Fibroblast of gingiva (primary cell): ENCODE data around the gene PPP1R37.

ENCODE experiments used
- DNase-seq: peaks from one replicate; pipeline ENCODE4 v3.0.0-alpha.2; 2011; ENCODE audit warnings: low read depth

Gene PPP1R37

GRCh38 chr19:45070861-45071544 is 22.0 kb upstream of the PPP1R37 start:
- DNase-seq = no peak

- no peak for DNase-seq
Measured at GRCh38 chr19:45071545-45071938, 21.4 kb upstream of the PPP1R37 start.

- DNase-seq = no peak
Measured at GRCh38 chr19:45071969-45072790, 20.8 kb upstream of the PPP1R37 start.

DNA sequence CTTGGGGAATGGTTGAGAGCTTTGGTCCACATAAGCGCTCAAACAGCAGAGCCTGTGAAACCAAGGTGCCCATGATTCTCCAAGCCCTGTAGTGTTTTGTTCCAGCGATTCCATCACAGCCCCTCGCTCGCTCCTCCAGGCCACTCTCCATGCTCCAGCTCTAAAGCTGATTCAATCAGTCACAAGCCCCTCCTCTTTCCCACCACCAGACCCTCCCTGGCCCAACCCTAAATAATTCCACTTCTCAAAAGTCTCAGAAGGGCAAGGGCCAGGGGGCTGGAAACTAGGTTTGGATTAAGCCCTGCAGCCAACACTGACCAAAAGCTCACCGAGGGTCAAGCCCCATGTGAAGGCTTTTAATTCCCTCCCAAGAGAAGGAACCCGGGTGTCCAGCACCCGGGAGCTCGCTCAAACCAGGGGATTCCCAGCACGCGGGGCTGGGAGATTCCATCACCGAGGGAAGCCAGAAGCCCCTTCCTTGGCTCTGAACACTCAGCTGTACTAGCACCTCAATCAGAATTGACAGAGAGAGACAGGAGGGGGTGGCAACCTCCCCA is 18.2 kb upstream of the PPP1R37 start:
- DNase-seq = no peak

GRCh38 chr19:45075301-45076028 is 17.5 kb upstream of the PPP1R37 start:
- DNase-seq = peak; percentile 71

DNA sequence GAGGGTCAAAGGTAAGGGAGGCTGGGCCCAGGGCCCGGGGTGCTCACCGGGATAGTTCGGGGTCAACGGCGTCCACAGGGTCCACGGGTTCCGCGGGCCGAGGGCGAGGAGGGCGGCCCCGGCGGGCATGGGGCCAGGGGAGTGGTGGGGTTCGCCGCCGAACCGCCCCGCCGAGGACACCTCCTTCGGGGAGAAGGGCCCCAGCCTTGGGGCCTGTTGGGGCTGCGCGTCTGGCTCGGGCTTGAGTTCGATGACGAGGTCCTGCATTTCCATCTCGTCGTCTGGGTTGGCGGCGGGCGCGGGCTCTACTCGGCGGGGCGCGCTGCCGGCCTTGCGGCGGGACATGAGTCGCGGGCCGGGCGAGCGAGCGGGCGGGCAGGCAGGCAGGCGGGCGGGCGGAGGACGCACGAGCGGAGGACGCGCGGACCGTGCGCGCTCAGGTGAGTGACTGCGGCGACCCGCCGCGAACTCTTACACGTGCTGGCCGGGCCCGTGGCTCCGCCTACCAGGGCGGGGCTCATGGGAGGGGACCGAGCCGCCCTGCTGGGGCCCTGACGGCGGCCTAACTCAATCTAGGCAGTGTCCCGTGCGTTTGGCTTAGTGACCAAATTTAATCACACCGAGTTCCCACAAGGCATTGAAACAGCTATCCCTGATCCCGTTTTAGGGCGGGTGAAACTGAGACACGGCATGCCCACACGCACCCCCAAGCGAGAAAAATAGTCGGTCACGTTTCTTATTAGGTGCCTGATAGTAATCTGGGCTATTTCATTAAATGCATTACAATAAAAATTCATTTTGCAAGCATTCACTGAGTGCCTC is 16.7 kb upstream of the PPP1R37 start, which contains the start of gene ZNF296:
Gene ZNF296, minus strand, starts transcription at position 450 of the 822 bp plus-strand sequence. Its CDS starts 105 bp downstream, at position 345.
- peak; percentile 48 for DNase-seq

DNA sequence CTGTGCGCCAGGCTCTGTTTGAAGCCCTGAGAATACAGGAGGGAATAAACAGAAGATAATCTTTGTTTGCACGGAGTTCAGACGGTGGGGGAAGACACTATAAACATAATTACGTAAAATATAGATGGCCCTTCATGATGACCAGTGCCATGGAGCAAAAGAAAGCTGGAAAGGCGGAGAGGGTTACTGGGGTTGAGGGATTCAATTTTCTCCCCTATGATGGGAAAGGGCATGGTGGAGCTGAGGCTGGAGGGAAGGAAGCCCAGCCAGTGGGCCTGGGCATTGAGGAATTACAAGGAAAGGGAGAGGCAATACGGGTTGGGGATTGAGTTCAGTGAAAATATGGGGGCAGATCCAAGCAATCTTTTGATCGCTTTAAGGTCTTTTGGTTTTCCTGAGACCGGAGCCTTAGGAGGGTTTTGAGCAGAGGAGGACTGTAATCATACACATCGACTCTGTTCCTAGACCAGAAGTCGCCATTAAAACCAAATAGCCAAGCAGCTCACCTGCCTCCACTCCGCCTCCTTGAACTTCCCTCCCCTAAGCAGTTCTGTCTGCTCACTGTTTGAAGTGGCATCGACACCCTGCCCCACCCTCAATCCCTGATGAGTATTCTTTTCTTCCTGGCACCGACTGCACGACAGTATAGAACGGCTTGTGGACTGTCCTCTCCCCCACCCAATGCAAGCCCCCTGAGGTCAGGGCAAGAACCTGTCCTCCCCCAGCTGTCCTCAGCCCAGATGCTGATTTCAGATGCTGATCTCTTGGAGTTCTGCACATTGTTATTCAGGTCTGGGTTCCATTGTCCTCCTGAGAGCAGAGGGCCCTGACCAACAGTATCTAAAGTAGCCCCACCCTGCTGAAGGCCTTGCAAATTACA is 15.9 kb upstream of the PPP1R37 start:
- no peak for DNase-seq

DNA sequence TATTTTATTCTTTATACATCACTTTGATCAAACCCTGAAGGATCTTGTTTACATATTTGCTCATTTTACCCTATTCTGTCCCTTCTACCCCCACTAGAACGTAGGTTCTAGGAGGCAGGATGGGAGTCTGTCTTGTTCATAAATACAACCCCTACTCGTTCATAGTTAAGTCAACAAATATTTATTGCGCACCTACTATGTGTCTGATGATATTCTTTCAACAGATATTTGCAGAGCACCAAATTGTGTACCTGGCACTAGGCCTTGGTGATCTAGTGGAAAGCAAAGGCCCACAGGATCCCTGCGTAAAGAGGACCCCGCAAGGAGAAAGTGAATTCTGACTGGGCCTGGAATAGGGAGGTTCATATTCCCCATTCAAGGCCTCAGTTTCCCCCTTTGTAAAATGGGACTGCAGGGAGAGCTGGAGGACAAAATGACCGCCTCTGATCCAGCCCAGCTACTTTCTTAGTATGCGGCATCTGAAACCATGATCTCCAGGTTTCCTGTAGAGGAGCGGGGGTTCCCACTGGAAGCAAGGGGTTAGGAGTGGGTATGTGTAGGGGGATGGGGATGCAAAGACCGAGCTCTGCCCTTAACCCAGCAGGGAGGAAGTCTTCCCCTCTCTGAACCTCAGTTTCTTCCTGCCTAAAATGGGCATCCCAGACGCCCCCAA is 14.5 kb upstream of the PPP1R37 start:
- DNase-seq = no peak

DNA sequence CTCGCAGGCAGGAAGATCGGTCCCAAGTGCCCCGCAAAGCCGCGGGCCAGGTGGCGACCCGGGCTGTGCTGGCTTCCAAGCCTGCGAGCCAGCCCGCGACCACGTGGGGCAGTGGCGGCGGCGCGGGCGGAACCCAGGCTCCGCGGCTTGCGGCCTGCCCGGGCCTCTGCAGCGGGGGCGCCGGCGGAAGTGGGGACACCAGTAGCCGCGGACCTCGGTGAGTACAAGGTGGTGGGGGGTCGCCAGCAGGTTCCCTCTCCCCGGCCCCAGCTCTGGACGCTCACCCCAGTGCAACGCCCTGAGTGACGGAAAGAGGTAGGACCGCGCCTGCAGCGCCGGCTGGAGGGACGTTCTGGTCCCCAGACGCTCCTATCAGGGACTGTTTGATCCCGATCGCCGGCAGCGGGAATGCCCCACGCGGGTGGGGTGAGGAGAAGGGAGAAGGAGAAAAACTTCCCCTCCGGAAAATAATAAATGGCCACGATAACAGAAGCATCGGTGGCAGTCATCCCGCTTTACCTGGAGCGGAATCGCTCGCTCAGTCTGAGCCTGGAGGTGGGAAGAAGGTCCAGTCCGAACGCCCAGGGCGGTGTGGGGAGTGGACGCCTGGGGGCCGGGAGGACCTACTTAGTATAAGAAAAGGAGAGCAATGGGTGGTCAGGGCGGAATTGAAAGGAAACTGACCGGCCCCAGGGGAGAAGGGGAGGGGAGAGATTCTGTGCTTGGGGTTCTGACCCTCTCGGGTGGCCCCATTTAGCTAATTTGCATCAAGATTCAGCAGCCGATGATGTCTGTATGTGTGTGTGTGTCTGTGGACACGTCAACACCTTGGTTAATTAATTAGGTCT is 13.7 kb upstream of the PPP1R37 start, which contains the start of gene GEMIN7:
Gene GEMIN7, plus strand, starts transcription at position 198 of the 848 bp plus-strand sequence. CDS start 10,855 bp downstream, outside the sequence.
- DNase-seq = peak; percentile 68

- no peak for DNase-seq
Measured at GRCh38 chr19:45079911-45080370, 13.0 kb upstream of the PPP1R37 start.

GRCh38 chr19:45082170-45082569 is 10.8 kb upstream of the PPP1R37 start:
- no peak for DNase-seq

DNA sequence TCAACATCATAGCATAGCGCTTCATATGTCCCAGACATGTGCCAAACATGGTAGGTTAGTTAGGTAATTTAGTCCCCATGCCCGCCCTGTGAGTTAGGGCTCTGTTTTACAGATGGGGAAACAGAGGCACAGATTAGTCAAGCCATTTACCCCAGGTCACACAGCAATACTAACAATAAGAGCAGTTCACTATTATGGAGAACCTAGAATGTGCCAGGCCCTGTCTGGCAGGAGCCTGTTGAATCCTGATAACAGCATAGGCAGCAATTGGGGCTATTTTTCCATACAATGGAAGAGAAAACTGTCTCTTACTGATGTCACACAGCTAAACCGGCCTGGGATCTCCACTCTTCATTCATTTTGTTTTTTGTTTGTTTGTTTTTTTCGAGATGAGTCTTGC is 6.5 kb upstream of the PPP1R37 start:
- DNase-seq = no peak

DNA sequence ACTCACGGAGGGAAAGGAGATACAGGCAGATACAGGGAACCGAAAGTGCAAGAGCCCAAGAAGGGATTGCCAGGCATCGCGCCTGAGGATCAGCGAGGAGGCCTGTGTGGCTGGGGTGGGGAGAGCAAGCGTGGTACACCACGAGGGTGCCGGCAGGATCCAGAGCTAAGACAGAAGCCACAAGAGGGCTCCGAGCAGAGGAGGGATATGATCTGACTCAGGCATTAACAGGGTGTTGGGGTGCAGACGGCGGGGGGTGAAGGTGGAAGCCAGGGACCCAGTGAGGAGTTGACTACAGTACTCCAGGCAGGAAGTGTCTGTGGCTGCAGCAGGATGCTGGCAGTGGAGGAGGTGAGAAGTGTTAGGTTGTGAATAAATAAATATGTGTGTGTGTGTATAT is 5.4 kb upstream of the PPP1R37 start:
- DNase-seq = no peak

DNA sequence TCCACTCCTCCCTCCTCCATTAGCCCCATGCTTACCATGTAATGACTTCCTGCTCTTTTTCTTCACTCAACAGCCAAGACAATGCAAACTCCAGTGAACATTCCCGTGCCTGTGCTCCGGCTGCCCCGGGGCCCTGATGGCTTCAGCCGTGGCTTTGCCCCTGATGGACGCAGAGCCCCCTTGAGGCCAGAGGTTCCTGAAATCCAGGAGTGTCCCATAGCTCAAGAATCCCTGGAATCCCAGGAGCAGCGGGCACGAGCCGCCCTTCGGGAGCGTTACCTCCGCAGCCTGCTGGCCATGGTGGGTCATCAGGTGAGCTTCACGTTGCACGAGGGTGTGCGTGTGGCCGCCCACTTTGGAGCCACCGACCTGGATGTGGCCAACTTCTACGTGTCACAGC is 2.9 kb upstream of the PPP1R37 start:
- no peak for DNase-seq

- DNase-seq = no peak
Measured at GRCh38 chr19:45090606-45091005, 2.4 kb upstream of the PPP1R37 start.

DNA sequence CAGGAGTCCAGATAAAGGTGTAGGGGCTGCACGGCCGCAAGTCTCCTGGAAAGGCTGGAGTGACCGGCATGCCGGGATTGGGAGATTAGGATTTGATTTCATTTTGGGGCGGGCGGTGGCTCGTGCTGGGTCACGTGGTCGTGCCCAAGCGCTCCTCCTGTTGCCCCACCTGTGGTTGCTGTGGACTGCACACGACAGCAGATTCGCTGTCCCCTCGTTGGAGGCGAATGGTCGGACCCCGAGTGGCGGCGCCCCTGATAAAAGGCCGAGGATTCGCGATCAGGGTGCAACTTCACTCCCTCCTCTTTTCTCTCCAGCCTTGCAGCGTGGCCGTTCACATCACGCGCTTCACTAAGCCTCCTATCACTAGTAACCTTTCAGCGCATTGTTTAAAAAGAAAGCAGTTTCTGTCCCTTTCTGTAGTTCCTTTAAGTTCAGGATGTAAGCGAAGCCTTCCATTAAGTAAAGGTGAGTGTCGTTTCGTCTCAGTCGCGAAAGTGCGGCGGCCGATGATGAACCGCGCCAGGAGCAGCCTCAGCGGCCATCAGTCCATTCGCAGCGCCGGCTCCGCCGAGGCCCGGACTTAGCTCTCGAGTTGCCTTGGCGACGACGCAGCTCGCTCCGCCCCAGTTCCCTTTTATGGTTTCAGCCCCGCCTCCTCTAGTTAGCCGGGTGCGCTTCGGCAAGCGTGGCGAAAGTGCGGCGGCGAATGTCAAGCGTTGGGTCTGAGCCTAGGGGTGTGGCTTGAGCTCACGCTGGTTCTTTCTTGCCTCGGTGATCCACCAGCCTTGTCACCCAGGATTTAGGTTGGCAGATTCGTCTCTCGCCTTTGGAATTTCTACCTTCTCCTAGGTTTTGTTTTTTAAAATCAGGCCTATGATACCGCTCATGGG is 1.7 kb upstream of the PPP1R37 start:
- peak; percentile 99 for DNase-seq

DNA sequence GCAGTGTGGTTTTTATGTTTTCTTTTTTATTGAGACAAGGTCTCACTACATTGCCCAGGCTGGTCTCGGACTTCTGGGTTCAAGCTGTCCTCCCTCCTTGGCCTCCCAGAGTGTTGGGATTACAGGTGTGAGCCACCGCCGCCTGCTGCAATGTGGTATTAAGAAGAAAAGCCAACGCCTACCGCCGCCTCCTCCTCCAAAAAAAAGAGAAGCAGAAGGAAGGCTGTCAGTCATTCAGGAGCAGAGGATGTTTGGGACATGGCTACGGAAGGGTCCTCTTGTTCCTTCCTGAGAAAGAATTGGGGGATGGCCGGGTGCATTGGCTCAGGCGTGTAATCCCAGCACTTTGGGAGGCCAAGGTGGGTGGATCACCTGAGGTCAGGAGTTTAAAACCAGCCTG is 1.2 kb downstream of the PPP1R37 start:
- DNase-seq = no peak

DNA sequence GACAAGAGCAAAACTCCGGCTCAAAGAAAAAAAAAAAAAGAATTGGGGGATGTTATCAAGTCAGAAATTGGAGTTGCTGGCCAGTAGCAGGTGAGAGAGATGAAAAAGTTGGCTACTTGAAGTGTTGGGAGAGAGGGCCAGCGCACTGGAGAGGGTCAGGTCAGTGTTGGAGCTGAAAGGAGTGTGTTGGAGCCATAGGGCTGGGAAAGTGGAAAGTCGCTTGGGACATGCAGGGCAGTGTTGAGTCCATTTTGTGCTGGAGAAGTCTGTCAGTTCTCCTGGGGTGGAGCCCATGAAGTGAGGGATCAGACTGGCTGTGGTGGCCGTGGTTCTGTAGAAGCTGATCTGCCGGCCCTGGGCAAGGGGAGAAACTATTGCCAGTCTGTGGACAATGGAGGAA is 1.7 kb downstream of the PPP1R37 start:
- DNase-seq = no peak
